HPDE6-E6E7 (cell line): ENCODE results near the gene LRRC59.
"Not testable (repeated sequence)": the region's sequence is repeated elsewhere in the genome, so short reads cannot be mapped to it uniquely, and the experiment has no call there.

Experiments
- DNase-seq: peaks from one replicate; pipeline ENCODE4 v3.0.0; 2011; ENCODE audit warnings: missing footprints; ENCODE audit errors: extremely low spot score

LRRC59 gene

GRCh38 chr17:50397111-50397918 is at the start of gene LRRC59:
LRRC59 (minus strand) TSS chr17:50397523; CDS start chr17:50397317, 206 bp downstream.
- DNase-seq = peak; percentile 87

- DNase-seq = no peak
Measured at GRCh38 chr17:50445730-50446325, 48.5 kb upstream of the LRRC59 start.

GRCh38 chr17:50444841-50445715 is 47.8 kb upstream of the LRRC59 start:
- no peak for DNase-seq

- no peak for DNase-seq
Measured at GRCh38 chr17:50443505-50443974, 46.2 kb upstream of the LRRC59 start.

GRCh38 chr17:50440838-50441829 is 43.8 kb upstream of the LRRC59 start:
- no peak for DNase-seq

GRCh38 chr17:50440172-50440837 is 43.0 kb upstream of the LRRC59 start:
- DNase-seq = no peak

GRCh38 chr17:50439008-50439407 is 41.7 kb upstream of the LRRC59 start:
- no peak for DNase-seq

- DNase-seq = no peak
Measured at GRCh38 chr17:50437409-50437808, 40.1 kb upstream of the LRRC59 start.

GRCh38 chr17:50432125-50432762 is 34.9 kb upstream of the LRRC59 start:
- no peak for DNase-seq

- DNase-seq = no peak
Measured at GRCh38 chr17:50430821-50431618, 33.7 kb upstream of the LRRC59 start.

GRCh38 chr17:50429793-50430192 is 32.5 kb upstream of the LRRC59 start:
- no peak for DNase-seq

GRCh38 chr17:50428831-50429424 is 31.6 kb upstream of the LRRC59 start:
- peak; percentile 76 for DNase-seq

GRCh38 chr17:50428126-50428525 is 30.8 kb upstream of the LRRC59 start:
- not testable (repeated sequence) for DNase-seq

- DNase-seq = peak; percentile 68
Measured at GRCh38 chr17:50426814-50427787, 29.8 kb upstream of the LRRC59 start.

GRCh38 chr17:50426472-50426782 is 29.1 kb upstream of the LRRC59 start:
- no peak for DNase-seq

- peak; percentile 83 for DNase-seq
Measured at GRCh38 chr17:50425682-50426471, 28.6 kb upstream of the LRRC59 start, which contains the start of gene ACSF2. ACSF2 (plus strand) TSS chr17:50426218; CDS start chr17:50426262, 44 bp downstream.
